GM23338 (cell line): Measurements from ENCODE around the gene HLCS. TPM values are rescaled to one million over a fixed set of nuclear protein-coding genes. Genes with fewer than 3 reads are reported as not detected.

Experiments used
- ATAC-seq: fragments of 200-7000 bp; cut with Tn5 transposase; 3 replicates; pipeline ENCODE4 v1.9.1; 2020
- DNase-seq: peaks from one replicate; pipeline ENCODE4 v3.0.0-alpha.2; 2015; ENCODE audit warnings: low spot score
- H2AFZ ChIP-seq: fragments of 200-600 bp; sonication (generic); 2 replicates; pipeline ENCODE4 v1.8.0; 2016; ENCODE audit warnings: antibody characterized with exemption, mild to moderate bottlenecking, moderate library complexity
- H3F3A ChIP-seq: fragments of 200-600 bp; sonication (generic); replicated peaks from 2 replicates; pipeline ENCODE4 v1.8.0; 2017; ENCODE audit warnings: antibody characterized with exemption, mixed run types, low read depth
- H3K27ac ChIP-seq: fragments of 200-600 bp; sonication (generic); 2 replicates; pipeline ENCODE4 v1.6.1; 2016; ENCODE audit warnings: low read depth
- H3K27me3 ChIP-seq: fragments of 200-600 bp; sonication (generic); 2 replicates; pipeline ENCODE4 v1.8.0; 2016; ENCODE audit warnings: mild to moderate bottlenecking, mixed run types, moderate library complexity; ENCODE audit not compliant: insufficient read depth
- H3K36me3 ChIP-seq: fragments of 200-600 bp; sonication (generic); 2 replicates; pipeline ENCODE4 v1.8.0; 2016; ENCODE audit warnings: mild to moderate bottlenecking; ENCODE audit not compliant: insufficient read depth
- H3K4me1 ChIP-seq: fragments of 200-600 bp; sonication (generic); 2 replicates; pipeline ENCODE4 v1.8.0; 2016; ENCODE audit warnings: mild to moderate bottlenecking, moderate library complexity; ENCODE audit not compliant: insufficient read depth
- H3K4me2 ChIP-seq: fragments of 200-600 bp; sonication (generic); 2 replicates; pipeline ENCODE4 v1.7.1; 2017; ENCODE audit warnings: mixed run types
- H3K4me3 ChIP-seq: fragments of 200-600 bp; sonication (generic); 2 replicates; pipeline ENCODE4 v1.6.1; 2016; ENCODE audit warnings: mixed run types
- H3K79me2 ChIP-seq: fragments of 200-600 bp; sonication (generic); replicated peaks from 2 replicates; pipeline ENCODE4 v1.8.0; 2017; ENCODE audit warnings: mild to moderate bottlenecking; ENCODE audit not compliant: insufficient read depth
- H3K9me2 ChIP-seq: fragments of 200-600 bp; sonication (generic); 2 replicates; pipeline ENCODE4 v1.8.0; 2017; ENCODE audit not compliant: insufficient read depth
- H4K20me1 ChIP-seq: fragments of 200-600 bp; sonication (generic); replicated peaks from 2 replicates; pipeline ENCODE4 v1.8.0; 2017; ENCODE audit warnings: mild to moderate bottlenecking; ENCODE audit not compliant: insufficient read depth
- H3K27ac Mint-ChIP-seq: 2 replicates; pipeline ENCODE4 v1.8.0; 2020; ENCODE audit warnings: inconsistent platforms, mild to moderate bottlenecking, moderate library complexity, mixed read lengths
- H3K27me3 Mint-ChIP-seq: 3 replicates; pipeline ENCODE4 v1.8.0; 2022; ENCODE audit warnings: low read depth, mild to moderate bottlenecking, moderate library complexity, mixed read lengths, inconsistent platforms; ENCODE audit not compliant: insufficient read depth, poor library complexity
- H3K36me3 Mint-ChIP-seq: 3 replicates; pipeline ENCODE4 v1.8.0; 2021; ENCODE audit warnings: low read depth, mild to moderate bottlenecking, inconsistent platforms, moderate library complexity, mixed read lengths
- H3K4me1 Mint-ChIP-seq: 3 replicates; pipeline ENCODE4 v1.8.0; 2020; ENCODE audit warnings: mild to moderate bottlenecking, inconsistent platforms, mixed read lengths
- H3K4me3 Mint-ChIP-seq: 3 replicates; pipeline ENCODE4 v1.8.0; 2021; ENCODE audit warnings: moderate library complexity, mild to moderate bottlenecking, inconsistent platforms, mixed read lengths
- H3K9me3 Mint-ChIP-seq: 3 replicates; pipeline ENCODE4 v1.8.0; 2020; ENCODE audit warnings: moderate library complexity, mild to moderate bottlenecking, inconsistent platforms, mixed read lengths
- CREB1 ChIP-seq: fragments of 250-450 bp; sonication (Bioruptor Pico); IDR thresholded peaks from 2 replicates; pipeline ENCODE4 v1.5.0; 2020; ENCODE audit warnings: low read depth, mild to moderate bottlenecking, moderate library complexity
- CTCF ChIP-seq, 2 experiments: fragments of 200-600 bp in 1 of 2; sonication (generic) in 1 of 2; conservative IDR thresholded peaks; 2 replicates each; pipeline versions ENCODE4 v1.5.1 to v1.6.1; 2016 to 2017; ENCODE audit warnings: antibody characterized with exemption in 2 of 2, low read depth in 2 of 2, mild to moderate bottlenecking in 2 of 2, moderate library complexity in 1 of 2
- ETS1 ChIP-seq: IDR thresholded peaks from 2 replicates; pipeline ENCODE4 v1.6.1; 2016; ENCODE audit warnings: antibody characterized with exemption
- EZH2 ChIP-seq: fragments of 200-600 bp; sonication (generic); IDR thresholded peaks from one replicate; pipeline ENCODE4 v1.8.0; 2017; ENCODE audit warnings: antibody characterized with exemption, mild to moderate bottlenecking, low read depth; ENCODE audit not compliant: unreplicated experiment
- EZH2phosphoT487 ChIP-seq: fragments of 200-600 bp; sonication (generic); IDR thresholded peaks from one replicate; pipeline ENCODE4 v1.8.1; 2018; ENCODE audit warnings: antibody characterized with exemption; ENCODE audit not compliant: unreplicated experiment
- JUNB ChIP-seq: IDR thresholded peaks from one replicate; pipeline ENCODE4 v1.6.1; 2016; ENCODE audit warnings: antibody characterized with exemption; ENCODE audit not compliant: unreplicated experiment
- NANOG ChIP-seq: IDR thresholded peaks from 2 replicates; pipeline ENCODE4 v1.6.1; 2016; ENCODE audit warnings: antibody characterized with exemption, borderline replicate concordance
- POLR2AphosphoS5 ChIP-seq: IDR thresholded peaks from 2 replicates; pipeline ENCODE4 v1.6.1; 2016; ENCODE audit warnings: antibody characterized with exemption, low read depth
- REST ChIP-seq: IDR thresholded peaks from one replicate; pipeline ENCODE4 v1.6.1; 2018; ENCODE audit warnings: antibody characterized with exemption; ENCODE audit not compliant: unreplicated experiment
- STAT1 ChIP-seq: IDR thresholded peaks from one replicate; pipeline ENCODE4 v1.6.1; 2016; ENCODE audit warnings: antibody characterized with exemption; ENCODE audit not compliant: unreplicated experiment
- ZNF114 ChIP-seq: fragments of 250-450 bp; sonication (Bioruptor Pico); IDR thresholded peaks from 2 replicates; pipeline ENCODE4 v1.5.0; 2020; ENCODE audit warnings: mild to moderate bottlenecking, moderate library complexity
- ZNF331 ChIP-seq: fragments of 250-450 bp; sonication (Bioruptor Pico); IDR thresholded peaks from 2 replicates; pipeline ENCODE4 v1.5.0; 2020; ENCODE audit warnings: low read depth, mild to moderate bottlenecking, moderate library complexity
- ZNF462 ChIP-seq: fragments of 250-450 bp; sonication (Bioruptor Pico); IDR thresholded peaks from 2 replicates; pipeline ENCODE4 v1.5.0; 2020; ENCODE audit warnings: mild to moderate bottlenecking, moderate library complexity
- polyA plus RNA-seq: library from polyadenylated mRNA; unstranded; fragments of >200 nt; fragmentation: Nextera tagmentation; extraction: Ambion mirVana; gene quantifications from 2 replicates; pipeline ENCODE4 v1.2.1, GENCODE V29; 2016
- total RNA-seq: library from RNA; depleted of rRNA; stranded (reverse); fragments of >200 nt; shearing (Covaris generic); gene quantifications from 2 replicates; pipeline ENCODE4 v1.2.3, GENCODE V29; 2014

HLCS gene
- total and polyA plus RNA-seq, 2 experiments from 2014 or later = 6.1 to 14.7 TPM

- DNase-seq (peak; percentile 45), ATAC-seq (peak; percentile 4)
- TF ChIP-seq POLR2AphosphoS5 (peak; percentile 44; the same call in 1 of the 2 replicates), JUNB (no peak), ETS1 (no peak), CREB1 (CRISPR knock-in tag) (no peak), EZH2phosphoT487 (no peak), ZNF114 (CRISPR knock-in tag) (no peak), STAT1 (no peak), ZNF331 (CRISPR knock-in tag) (no peak), ZNF462 (CRISPR knock-in tag) (no peak), EZH2 (no peak), CTCF (conservative IDR thresholded peaks at IDR 0.05; ENCODE audit: low read depth in 2 of 2) (no peak), NANOG (0 out of 2 replicates have a peak, but pooled peaks have one; percentile 6), REST (no peak)
- peaks cover 22% of the 10 kb centered on the region for H3K27me3 Mint-ChIP-seq
- Histone ChIP-seq H3K27me3 (peaks cover 12% of the 10 kb centered on the region), H3K4me3 (peak overlapping the region; percentile 57), H4K20me1 (no peaks in the 10 kb centered on the region), H3K9me2 (no peaks in the 10 kb centered on the region), H3F3A (peaks cover 12% of the 10 kb centered on the region; the same call in 1 of the 2 replicates), H3K79me2 (no peaks in the 10 kb centered on the region), H2AFZ (peak overlapping the region; percentile 86), H3K27ac (peak overlapping the region; percentile 48; the same call in 1 of the 2 replicates), H3K4me1 (peaks cover 22% of the 10 kb centered on the region), H3K36me3 (no peaks in the 10 kb centered on the region), H3K4me2 (peak overlapping the region; percentile 93)
- H3K36me3 Mint-ChIP-seq = no peaks in the 10 kb centered on the region; the same call in 1 of the 3 replicates
- H3K4me3 Mint-ChIP-seq = peak overlapping the region; percentile 83
- H3K27ac Mint-ChIP-seq = peak overlapping the region; percentile 93
- H3K4me1 Mint-ChIP-seq = peaks cover 31% of the 10 kb centered on the region
- H3K9me3 Mint-ChIP-seq = no peaks in the 10 kb centered on the region
Observed at GRCh38 chr21:36990508-36991205, 24.2 kb upstream of the HLCS start.
